H9 (cell line): ENCODE data around the gene B4GALNT1. TPM values are rescaled to one million over a fixed set of nuclear protein-coding genes. Genes with fewer than 3 reads are reported as not detected.
A peak's percentile ranks its signal among the peaks of the same experiment; 100 is the strongest.

ENCODE experiments used
- DNase-seq: peaks from one replicate; pipeline ENCODE4 v3.0.0-alpha.2; 2017
- H2AFZ ChIP-seq: one replicate; pipeline ENCODE4 v1.6.1; 2013; ENCODE audit warnings: mild to moderate bottlenecking, low read length, control low read depth, moderate library complexity
- H2AK5ac ChIP-seq: 2 replicates; pipeline ENCODE4 v1.6.1; 2013; ENCODE audit warnings: low read length, control low read depth, mixed read lengths; ENCODE audit not compliant: insufficient read length
- H2BK120ac ChIP-seq: one replicate; pipeline ENCODE4 v1.6.1; 2013; ENCODE audit warnings: low read depth, mild to moderate bottlenecking, low read length, control low read depth, inconsistent platforms; ENCODE audit not compliant: poor library complexity, severe bottlenecking
- H2BK12ac ChIP-seq: 2 replicates; pipeline ENCODE4 v1.6.1; 2013; ENCODE audit warnings: low read length, control low read depth, mixed read lengths, low read depth; ENCODE audit not compliant: insufficient read length
- H2BK15ac ChIP-seq: 2 replicates; pipeline ENCODE4 v1.6.1; 2013; ENCODE audit warnings: low read depth, low read length, control low read depth
- H2BK20ac ChIP-seq: one replicate; pipeline ENCODE4 v1.6.1; 2013; ENCODE audit warnings: low read depth, mild to moderate bottlenecking, low read length, control low read depth, inconsistent platforms; ENCODE audit not compliant: poor library complexity, severe bottlenecking
- H2BK5ac ChIP-seq: 2 replicates; pipeline ENCODE4 v1.6.1; 2013; ENCODE audit warnings: low read length, control low read depth, mixed read lengths; ENCODE audit not compliant: insufficient read length
- H3K14ac ChIP-seq: 2 replicates; pipeline ENCODE4 v1.6.1; 2013; ENCODE audit warnings: low read length, control low read depth; ENCODE audit not compliant: insufficient read depth
- H3K18ac ChIP-seq: 2 replicates; pipeline ENCODE4 v1.6.1; 2013; ENCODE audit warnings: low read depth, mild to moderate bottlenecking, mixed read lengths, low read length, control low read depth; ENCODE audit not compliant: insufficient read length
- H3K23ac ChIP-seq: 2 replicates; pipeline ENCODE4 v1.6.1; 2013; ENCODE audit warnings: low read length, control low read depth, mixed read lengths, low read depth; ENCODE audit not compliant: insufficient read length
- H3K23me2 ChIP-seq: 2 replicates; pipeline ENCODE4 v1.6.1; 2013; ENCODE audit warnings: low read depth, mild to moderate bottlenecking, mixed read lengths, low read length, control low read depth; ENCODE audit not compliant: insufficient read length, poor library complexity, severe bottlenecking
- H3K27ac ChIP-seq: 2 replicates; pipeline ENCODE4 v1.5.1; 2013; ENCODE audit warnings: low read length, control low read depth, mixed read lengths, low read depth; ENCODE audit not compliant: insufficient read length
- H3K27me3 ChIP-seq: 2 replicates; pipeline ENCODE4 v1.6.1; 2013; ENCODE audit warnings: low read length, control low read depth, inconsistent platforms; ENCODE audit not compliant: insufficient read depth
- H3K4ac ChIP-seq: 2 replicates; pipeline ENCODE4 v1.6.1; 2013; ENCODE audit warnings: low read depth, mild to moderate bottlenecking, control low read depth, inconsistent platforms, low read length, moderate library complexity
- H3K4me1 ChIP-seq: 2 replicates; pipeline ENCODE4 v1.6.1; 2013; ENCODE audit warnings: low read length, control low read depth, inconsistent platforms; ENCODE audit not compliant: insufficient read depth
- H3K4me2 ChIP-seq: 2 replicates; pipeline ENCODE4 v1.6.1; 2013; ENCODE audit warnings: low read length, control low read depth, mixed read lengths; ENCODE audit not compliant: insufficient read length, insufficient read depth
- H3K56ac ChIP-seq: 2 replicates; pipeline ENCODE4 v1.6.1; 2013; ENCODE audit warnings: low read depth, mild to moderate bottlenecking, mixed read lengths, low read length, control low read depth; ENCODE audit not compliant: insufficient read length
- H3K79me1 ChIP-seq: 2 replicates; pipeline ENCODE4 v1.6.1; 2013; ENCODE audit warnings: low read depth, mild to moderate bottlenecking, moderate library complexity, low read length, control low read depth, inconsistent platforms; ENCODE audit not compliant: insufficient read depth, poor library complexity, severe bottlenecking
- H3K79me2 ChIP-seq: 2 replicates; pipeline ENCODE4 v1.6.1; 2013; ENCODE audit warnings: low read length, control low read depth, inconsistent platforms; ENCODE audit not compliant: insufficient read depth
- H3K9ac ChIP-seq: 2 replicates; pipeline ENCODE4 v1.6.1; 2013; ENCODE audit warnings: low read length, control low read depth, mixed read lengths; ENCODE audit not compliant: insufficient read length; ENCODE audit errors: extremely low read depth
- H3K9me3 ChIP-seq: one replicate; pipeline ENCODE4 v1.6.1; 2013; ENCODE audit warnings: low read depth, low read length, inconsistent platforms; ENCODE audit not compliant: control insufficient read depth
- H3T11ph ChIP-seq: one replicate; pipeline ENCODE4 v1.6.1; 2013; ENCODE audit warnings: mild to moderate bottlenecking, low read length, control low read depth, inconsistent platforms
- H4K20me1 ChIP-seq: one replicate; pipeline ENCODE4 v1.6.1; 2013; ENCODE audit not compliant: control insufficient read depth, insufficient read length, insufficient read depth
- H4K5ac ChIP-seq: 2 replicates; pipeline ENCODE4 v1.6.1; 2013; ENCODE audit warnings: low read depth, mild to moderate bottlenecking, mixed read lengths, low read length, control low read depth; ENCODE audit not compliant: insufficient read length
- H4K8ac ChIP-seq: replicated peaks from 2 replicates; pipeline ENCODE4 v1.6.1; 2013; ENCODE audit warnings: low read length, control low read depth, mixed read lengths, low read depth; ENCODE audit not compliant: insufficient read length
- H4K91ac ChIP-seq: 2 replicates; pipeline ENCODE4 v1.6.1; 2013; ENCODE audit warnings: low read depth, mild to moderate bottlenecking, moderate library complexity, mixed read lengths, low read length, control low read depth; ENCODE audit not compliant: insufficient read length
- H3K27ac Mint-ChIP-seq, 3 experiments: 2 replicates in 2 of 3; 3 replicates in 1 of 3; pipeline ENCODE4 v1.8.0; 2020 to 2021; ENCODE audit warnings: mixed read lengths in 3 of 3, mild to moderate bottlenecking in 1 of 3, moderate library complexity in 1 of 3
- H3K27me3 Mint-ChIP-seq: 2 replicates; pipeline ENCODE4 v1.8.0; 2021; ENCODE audit warnings: low read depth, mild to moderate bottlenecking, moderate library complexity, mixed read lengths
- H3K36me3 Mint-ChIP-seq, 3 experiments: 2 replicates in 2 of 3; 3 replicates in 1 of 3; pipeline ENCODE4 v1.8.0; 2020 to 2021; ENCODE audit warnings: low read depth in 3 of 3, mixed read lengths in 3 of 3; ENCODE audit not compliant: insufficient read depth in 1 of 3
- H3K4me1 Mint-ChIP-seq, 2 experiments: 2 replicates each; pipeline ENCODE4 v1.8.0; 2020; ENCODE audit warnings: mixed read lengths in 2 of 2
- H3K4me3 Mint-ChIP-seq, 2 experiments: 2 replicates in 1 of 2; 3 replicates in 1 of 2; pipeline ENCODE4 v1.8.0; 2020 to 2021; ENCODE audit warnings: mild to moderate bottlenecking in 2 of 2, mixed read lengths in 2 of 2, moderate library complexity in 1 of 2
- H3K9me3 Mint-ChIP-seq, 2 experiments: 2 replicates in 1 of 2; 3 replicates in 1 of 2; pipeline ENCODE4 v1.8.0; 2020; ENCODE audit warnings: mild to moderate bottlenecking in 2 of 2, mixed read lengths in 2 of 2, moderate library complexity in 1 of 2
- CTCF ChIP-seq: fragments of 200-600 bp; sonication (generic); conservative IDR thresholded peaks from 3 replicates; pipeline ENCODE4 v1.8.0; 2021; ENCODE audit warnings: antibody characterized with exemption, mild to moderate bottlenecking
- WGBS: extraction: QIAGEN DNeasy Blood & Tissue Kit; methylation state at CpG from one replicate; pipeline ENCODE4 v1.1.7; 2013; ENCODE audit warnings: missing lambda C conversion rate, low lambda C conversion rate, mixed read lengths; ENCODE audit not compliant: insufficient read length; ENCODE audit errors: extremely low coverage; 5-methylcytosine and 5-hydroxymethylcytosine counted together
- total RNA-seq: library from RNA; stranded (reverse); gene quantifications from 2 replicates; pipeline ENCODE4 v1.2.1, GENCODE V29; 2021

B4GALNT1 gene
- total RNA-seq, 1 experiment from 2014 or later, result 2.3 TPM

- H4K8ac ChIP-seq, result no peak overlapping the region
- peaks cover 23% of the 10 kb centered on the region for H3K23me2 ChIP-seq
- no peak overlapping the region for H2BK5ac ChIP-seq
- H2AK5ac ChIP-seq, result no peak overlapping the region
- peaks cover 29 to 33% of the 10 kb centered on the region in 2 experiments for H3K4me1 Mint-ChIP-seq
- H3K4ac ChIP-seq, result no peak overlapping the region
- no peaks in the 10 kb centered on the region for H4K20me1 ChIP-seq
- H2BK15ac ChIP-seq, result no peak overlapping the region
- H3K27ac Mint-ChIP-seq, result no peak overlapping the region; a peak in 1 of 7 replicates
- H3K23ac ChIP-seq, result no peak overlapping the region
- H3K27ac ChIP-seq, result no peak overlapping the region
- H2BK12ac ChIP-seq, result no peak overlapping the region
- no peak overlapping the region for H4K5ac ChIP-seq
- H3K27me3 ChIP-seq, result peaks cover 11% of the 10 kb centered on the region; the same call in 1 of the 2 replicates
- no peak overlapping the region for H4K91ac ChIP-seq
- no peak overlapping the region for H3K14ac ChIP-seq
- H3K9ac ChIP-seq, result no peak overlapping the region
- H3K18ac ChIP-seq, result no peak overlapping the region
- no peak for DNase-seq
- H3K36me3 Mint-ChIP-seq, result peaks cover 13 to 38% (median 30%) of the 10 kb centered on the region in 3 experiments
- H3K9me3 ChIP-seq, result no peaks in the 10 kb centered on the region
- H3K79me1 ChIP-seq, result no peaks in the 10 kb centered on the region
- WGBS, result no CpG with 5 or more reads among the region's 23 CpGs
- no peak overlapping the region for H2BK120ac ChIP-seq
- H3K56ac ChIP-seq, result no peak overlapping the region
- no peaks in the 10 kb centered on the region for H3K79me2 ChIP-seq
- no peaks in the 10 kb centered on the region for H3K9me3 Mint-ChIP-seq
- H3K4me1 ChIP-seq, result no peaks in the 10 kb centered on the region
- peak overlapping the region; percentile 75 to 88 for H3K4me3 Mint-ChIP-seq
- peak overlapping the region; percentile 89 for H3K4me2 ChIP-seq
- H2BK20ac ChIP-seq, result no peak overlapping the region
- H3T11ph ChIP-seq, result no peak overlapping the region
- H2AFZ ChIP-seq, result no peak overlapping the region
- peaks cover 25% of the 10 kb centered on the region for H3K27me3 Mint-ChIP-seq
- no peak for TF ChIP-seq CTCF
Measured at GRCh38 chr12:57611827-57612710, 20.9 kb downstream of the B4GALNT1 start.
